ENCODE data around the gene PAWR.
"Not testable (repeated sequence)": the region's sequence is repeated elsewhere in the genome, so short reads cannot be mapped to it uniquely, and the experiment has no call there.

Gene PAWR

DNA sequence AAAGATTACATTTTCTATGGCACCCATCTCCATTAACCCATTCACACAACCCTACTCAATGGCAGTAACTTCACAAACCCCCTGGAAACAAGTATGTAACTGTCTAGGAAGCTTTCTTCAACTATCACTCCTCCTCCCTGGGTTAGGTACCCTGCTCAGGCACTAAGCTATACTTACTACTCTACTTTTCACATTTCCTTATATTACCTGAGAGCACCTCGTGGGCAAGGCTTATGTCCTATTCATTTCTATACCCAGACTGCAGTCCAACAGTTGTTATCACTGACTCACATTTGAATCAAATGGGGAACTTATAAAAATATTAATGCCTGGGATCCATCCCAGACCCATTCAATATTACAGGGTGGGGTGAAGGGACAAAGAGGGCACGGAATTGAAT is 4.6 kb downstream of the PAWR start:
- no peak for DNase-seq

- DNase-seq = no peak
Measured at GRCh38 chr12:79685068-79685467, 5.7 kb downstream of the PAWR start.

GRCh38 chr12:79684338-79684737 is 6.4 kb downstream of the PAWR start:
- DNase-seq = not testable (repeated sequence)

DNA sequence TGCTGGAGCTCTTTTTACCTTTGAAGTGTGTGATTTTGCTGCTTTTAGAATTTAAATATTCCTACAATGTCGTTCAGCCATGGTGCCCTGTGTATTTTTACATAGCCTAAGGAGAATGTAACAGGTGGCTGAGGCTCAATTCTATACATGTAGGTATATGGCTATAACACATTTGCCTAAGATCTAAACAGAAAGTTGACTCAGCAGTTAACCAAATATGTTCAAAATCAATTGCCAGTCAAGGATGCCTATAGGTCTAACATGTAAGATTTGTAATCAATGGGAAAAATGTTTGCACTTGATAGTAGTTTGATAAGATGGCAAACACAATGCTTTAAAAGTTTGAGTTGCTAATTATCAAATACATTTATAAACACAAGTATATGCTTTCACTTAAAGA is 8.2 kb downstream of the PAWR start:
- DNase-seq = no peak

DNA sequence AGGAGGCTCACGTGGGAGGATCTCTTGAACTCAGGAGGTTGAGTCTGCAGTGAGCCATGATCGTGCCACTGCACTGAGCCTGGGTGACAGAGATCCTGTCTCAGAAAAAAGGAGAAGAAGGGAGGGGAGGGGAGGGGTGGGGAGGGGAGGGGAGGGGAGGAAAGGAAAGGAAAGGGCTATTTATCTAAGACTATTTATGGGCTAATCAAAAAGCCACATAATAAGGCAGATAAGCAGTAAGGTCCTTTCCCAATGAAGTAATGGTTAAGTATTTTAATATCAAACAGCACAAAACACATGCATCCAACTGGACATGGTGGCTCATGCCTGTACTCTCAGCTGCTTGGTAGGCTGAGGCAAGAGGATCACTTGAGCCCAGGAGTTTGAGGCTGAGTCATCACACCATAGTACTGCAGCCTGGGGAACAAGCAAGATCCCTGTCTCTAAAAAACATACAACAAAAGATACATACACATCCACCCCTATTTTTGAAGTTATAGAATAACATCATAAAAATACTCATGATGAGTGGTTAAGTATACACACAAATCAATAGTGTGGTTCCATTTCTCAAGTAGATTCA is 9.7 kb downstream of the PAWR start:
- peak; percentile 45 for DNase-seq

GRCh38 chr12:79680051-79680450 is 10.7 kb downstream of the PAWR start:
- DNase-seq = no peak

DNA sequence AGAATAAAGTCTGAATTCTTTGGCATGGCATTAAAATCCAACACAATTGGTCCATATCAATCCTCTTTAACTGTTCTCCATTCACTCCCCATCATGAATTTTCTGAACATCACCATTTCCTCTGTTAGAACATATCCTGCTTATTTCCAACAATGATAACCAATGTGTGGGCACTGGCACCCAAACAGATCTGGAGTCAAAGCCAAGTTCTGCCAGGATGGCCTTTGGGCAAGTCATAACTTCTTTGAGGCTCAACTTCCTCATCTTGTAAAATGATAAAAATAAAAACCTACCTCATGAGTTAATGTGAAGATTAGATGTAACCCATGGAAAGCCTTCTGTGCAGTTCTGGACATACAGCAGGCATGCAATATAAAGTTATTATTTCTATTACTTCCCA is 12.5 kb downstream of the PAWR start:
- DNase-seq = peak; percentile 38

DNA sequence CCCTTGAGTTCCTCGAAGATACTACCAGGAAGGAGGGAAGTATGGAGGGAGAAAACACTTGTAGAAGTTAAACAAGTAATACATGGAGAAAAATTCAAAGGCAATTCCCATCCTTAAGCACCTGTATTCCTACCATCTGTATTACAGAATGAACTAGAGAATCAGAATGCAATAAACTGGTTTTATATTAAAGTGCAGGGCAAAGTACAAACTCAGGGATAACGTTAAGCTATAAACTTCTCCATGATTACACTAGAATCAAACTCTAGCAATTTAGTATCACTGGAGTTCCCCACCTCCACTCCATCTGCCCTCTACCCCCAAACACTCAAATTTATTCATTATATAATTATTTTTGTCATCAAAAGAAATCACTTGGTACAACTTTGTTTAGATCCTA is 13.1 kb downstream of the PAWR start:
- no peak for DNase-seq

- no peak for DNase-seq
Measured at GRCh38 chr12:79676579-79676978, 14.2 kb downstream of the PAWR start.

DNA sequence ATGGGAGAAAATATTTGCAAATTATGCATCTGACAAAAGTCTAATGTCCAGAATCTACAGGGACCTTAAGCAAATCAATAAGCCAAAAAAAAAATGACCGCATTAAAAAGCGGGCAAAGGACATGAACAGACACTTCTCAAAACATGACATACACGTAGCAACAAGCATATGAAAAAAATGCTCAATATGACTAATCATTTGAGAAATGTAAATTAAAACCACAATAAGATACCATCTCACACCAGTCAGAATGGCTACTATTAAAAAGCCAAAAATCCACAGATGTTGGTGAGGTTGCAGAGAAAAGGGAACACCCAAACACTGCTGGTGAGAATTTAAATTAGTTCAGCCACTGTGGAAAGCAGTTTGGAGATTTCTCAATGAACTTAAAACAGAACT is 16.1 kb downstream of the PAWR start:
- peak; percentile 43 for DNase-seq

GRCh38 chr12:79673354-79673753 is 17.4 kb downstream of the PAWR start:
- no peak for DNase-seq

DNA sequence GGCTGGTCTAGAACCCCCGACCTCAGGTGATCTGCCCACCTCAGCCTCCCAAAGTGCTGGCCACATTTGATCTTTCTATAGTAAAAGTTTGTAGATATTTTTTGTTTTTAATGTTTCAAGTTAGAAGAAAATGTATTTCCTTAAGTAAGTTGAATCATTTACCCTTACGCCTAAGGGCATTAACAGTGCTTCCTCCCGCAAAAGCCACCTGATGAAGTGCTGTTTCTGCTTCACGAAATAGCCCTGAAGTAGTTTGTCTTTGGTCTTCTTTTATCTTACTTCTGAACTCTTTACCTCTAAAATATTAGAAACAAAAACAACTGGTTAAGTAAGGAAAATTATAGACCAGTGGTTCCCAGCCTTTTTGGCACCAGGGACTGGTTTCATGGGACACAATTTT is 22.7 kb downstream of the PAWR start:
- DNase-seq = no peak

- no peak for DNase-seq
Measured at GRCh38 chr12:79665212-79665887, 25.4 kb downstream of the PAWR start.

DNA sequence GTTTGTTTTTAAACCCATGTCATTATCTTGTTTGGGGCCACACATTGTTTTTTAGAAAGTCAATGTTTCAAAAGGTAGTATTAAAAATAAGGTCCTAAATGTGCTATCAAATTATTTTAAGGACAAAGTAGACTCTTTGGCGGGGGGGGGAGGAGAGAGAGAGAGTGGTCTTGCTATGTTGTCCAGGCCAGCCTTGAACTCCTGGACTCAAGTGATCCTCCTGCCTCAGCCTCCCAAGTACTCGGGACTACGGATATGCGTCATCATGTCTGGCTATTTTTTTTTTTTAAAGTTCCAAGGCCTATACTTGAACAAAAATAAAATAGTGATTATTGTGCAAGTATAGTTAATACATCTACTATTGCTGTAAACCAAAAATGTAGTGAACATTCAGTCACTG is 26.2 kb downstream of the PAWR start:
- no peak for DNase-seq

- DNase-seq = peak; percentile 16
Measured at GRCh38 chr12:79662046-79662811, 28.5 kb downstream of the PAWR start.

GRCh38 chr12:79661629-79662028 is 29.1 kb downstream of the PAWR start:
- DNase-seq = no peak

- no peak for DNase-seq
Measured at GRCh38 chr12:79659961-79660431, 30.8 kb downstream of the PAWR start.

GRCh38 chr12:79658221-79658620 is 32.5 kb downstream of the PAWR start:
- no peak for DNase-seq

GRCh38 chr12:79657136-79657535 is 33.6 kb downstream of the PAWR start:
- DNase-seq = no peak

DNA sequence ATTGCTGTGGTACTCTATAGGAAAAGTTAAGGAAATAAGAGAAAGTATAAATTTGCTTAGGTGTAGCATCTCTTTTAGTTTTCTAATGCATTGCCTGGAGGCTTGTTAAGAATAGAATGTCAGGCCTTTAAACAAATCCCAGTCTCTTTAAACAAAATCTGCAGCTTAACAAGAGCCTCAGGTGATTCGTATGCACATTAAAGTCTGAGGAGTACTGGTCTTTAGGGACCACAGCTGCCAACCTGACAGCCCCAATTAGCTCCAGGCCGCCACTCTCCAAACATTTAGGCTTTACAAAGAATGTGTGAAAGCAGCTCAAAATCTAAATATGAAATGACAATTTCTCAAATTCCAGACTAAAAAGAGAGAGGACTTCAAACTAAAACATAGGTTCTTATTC is 35.7 kb downstream of the PAWR start:
- DNase-seq = no peak

DNA sequence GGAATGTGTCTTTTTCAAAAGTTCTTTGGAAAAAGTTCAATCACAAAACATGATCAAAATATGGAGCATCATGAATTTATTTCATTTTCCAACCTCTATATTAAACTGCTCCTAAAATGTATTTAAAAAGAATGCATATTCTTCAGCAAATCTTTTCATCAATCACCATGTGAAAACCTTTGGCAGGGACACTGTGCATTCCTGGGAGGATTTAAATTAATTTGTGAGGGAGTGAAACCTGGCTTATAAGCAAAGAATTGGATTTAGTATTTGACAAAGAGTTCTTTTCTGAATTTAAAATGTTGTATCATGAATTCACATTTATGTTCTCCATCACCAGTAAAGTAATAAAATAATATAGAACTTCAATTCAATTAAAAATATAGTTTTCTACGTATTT is 38.2 kb downstream of the PAWR start:
- DNase-seq = no peak

- no peak for DNase-seq
Measured at GRCh38 chr12:79650440-79650839, 40.3 kb downstream of the PAWR start.

- DNase-seq = no peak
Measured at GRCh38 chr12:79648881-79649280, 41.9 kb downstream of the PAWR start.

GRCh38 chr12:79646843-79647242 is 43.9 kb downstream of the PAWR start:
- DNase-seq = not testable (repeated sequence)
